ENCODE measurements around the gene MCM9.

- no peak for TF ChIP-seq CTCF (IDR thresholded peaks at IDR 0.05; ENCODE audit: low read depth, low read length)
- TF ChIP-seq EZH2phosphoT487 (IDR thresholded peaks at IDR 0.05; ENCODE audit: low read depth), result no peak
Observed at GRCh38 chr6:118799826-118800225, 135.1 kb downstream of the MCM9 start.
